Measurements from ENCODE around the gene LRRC28. TPM values are rescaled to one million over a fixed set of nuclear protein-coding genes. Genes with fewer than 3 reads are reported as not detected.

Gene LRRC28
- total and polyA plus RNA-seq, 7 experiments from 2014 or later = 15.0 to 25.9 (median 19.9) TPM

DNA sequence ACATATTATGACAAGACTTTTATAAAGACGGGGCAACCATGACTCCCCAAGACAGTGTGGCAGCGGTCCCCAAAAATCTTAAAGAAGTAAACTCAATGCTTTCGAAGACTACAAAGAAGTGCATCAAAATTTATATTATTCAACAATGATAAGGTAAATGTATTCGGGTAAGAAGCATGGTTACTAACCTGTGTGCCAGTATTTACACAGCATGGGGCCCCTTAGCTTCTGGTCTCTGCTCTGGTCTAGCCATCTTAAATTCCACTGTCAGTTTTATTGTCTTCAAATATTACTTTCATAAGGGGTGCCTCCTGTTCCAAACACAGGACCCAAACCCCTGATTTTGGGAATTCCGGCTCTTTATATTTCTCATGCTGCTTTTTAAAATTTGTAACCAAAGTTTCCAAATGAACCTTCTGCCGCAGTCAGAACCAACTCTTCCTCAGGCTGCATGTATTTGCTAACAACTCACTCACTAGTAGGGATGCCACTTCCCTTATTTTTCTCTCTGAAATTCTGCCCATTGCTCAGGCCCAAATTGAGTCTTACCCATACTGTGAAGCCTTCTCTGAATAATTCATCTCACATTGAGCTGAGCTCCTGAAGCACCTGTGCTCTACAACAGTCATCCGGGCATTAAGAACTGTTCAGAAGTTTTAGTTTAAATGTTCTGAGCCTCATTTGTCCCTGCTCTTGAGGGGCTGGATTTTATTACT is 3.1 kb upstream of the LRRC28 start:
- H3K27me3 Mint-ChIP-seq = peaks cover 0 to 3% (median 0%) of the 10 kb centered on the region in 5 donors

DNA sequence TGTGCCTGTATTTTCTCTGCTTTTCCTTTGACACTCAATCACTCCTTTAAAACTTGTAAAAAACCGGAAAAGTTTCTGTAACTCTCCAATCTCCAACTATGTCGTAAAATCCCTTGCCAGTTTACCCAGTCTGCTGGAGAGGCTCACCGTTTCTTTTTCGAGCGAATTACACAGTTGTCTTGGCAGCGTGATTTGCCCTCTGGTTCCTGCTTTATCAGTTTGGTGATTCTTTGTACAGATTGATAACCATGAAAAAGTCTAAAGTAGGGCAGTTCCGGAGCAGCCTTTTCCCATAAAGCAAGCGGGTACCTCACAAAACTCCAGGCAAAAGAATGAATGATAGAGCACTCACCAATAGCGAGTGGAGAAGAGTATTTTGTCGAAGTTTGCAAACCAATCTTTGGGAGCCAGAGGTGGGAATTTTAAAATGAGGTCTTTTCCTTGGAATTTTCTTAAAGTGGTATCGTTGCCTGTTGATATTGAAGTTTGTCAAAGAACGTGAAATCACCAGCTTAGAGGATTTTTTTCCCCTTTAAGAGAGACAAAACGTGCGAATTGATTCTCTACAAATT is 1.9 kb upstream of the LRRC28 start, which contains the start of gene TTC23:
TSS of gene TTC23 (minus strand) at position 312 of the 572 bp plus-strand sequence. CDS start 20,869 bp downstream, outside the sequence.
- ChIA-PET CTCF (no interaction called here), POLR2A (no interaction called here)
- peaks cover 0 to 6% (median 3%) of the 10 kb centered on the region in 11 donors for H3K9me3 Mint-ChIP-seq
- DNase-seq = peak in 1 of 9 donors; percentile 2
- peaks cover 24 to 32% (median 27%) of the 10 kb centered on the region in 7 donors for H3K4me1 Mint-ChIP-seq
- H3K4me1 ChIP-seq (ENCODE audit: control insufficient read depth in 2 of 2, insufficient read depth in 2 of 2, low read length in 2 of 2) = peaks cover 14 to 28% of the 10 kb centered on the region in 2 donors
- peaks cover 0 to 10% (median 0%) of the 10 kb centered on the region in 5 donors for H3K36me3 Mint-ChIP-seq
- ATAC-seq = no peak
- no peak within 1 kb of the TSS for H3K27ac ChIP-seq (ENCODE audit: low read depth, low read length)
- intact Hi-C loops (cut with micrococcal nuclease) = no loop called here
- peak within 1 kb of the TSS in 7 of 10 donors; percentile 81 to 95 (median 92) for H3K4me3 Mint-ChIP-seq
- no peaks in the 10 kb centered on the region for H3K27me3 ChIP-seq (ENCODE audit: control insufficient read depth in 2 of 2, insufficient read depth in 2 of 2, low read length in 2 of 2)
- peak within 1 kb of the TSS; percentile 76 for H3K4me3 ChIP-seq (ENCODE audit: low read length)
- H3K27me3 Mint-ChIP-seq = no peaks in the 10 kb centered on the region
- H3K9me3 ChIP-seq (ENCODE audit: control insufficient read depth in 2 of 3, low read length in 3 of 3) = no peaks in the 10 kb centered on the region
- H3K36me3 ChIP-seq (ENCODE audit: control insufficient read depth in 2 of 3, insufficient read depth in 3 of 3, low read length in 3 of 3) = peaks cover 0 to 3% (median 0%) of the 10 kb centered on the region in 3 experiments
- peak within 1 kb of the TSS in 3 of 9 donors; percentile 83 to 87 (median 85) for H3K27ac Mint-ChIP-seq

More for the DNA sequence above, 3.1 kb upstream of the LRRC28 start:
- ChIA-PET CTCF (no interaction called here), POLR2A (no interaction called here)
- Mint-ChIP-seq H3K4me3 (no peak overlapping the region), H3K27ac (no peak overlapping the region), H3K4me1 (peaks cover 16 to 22% (median 18%) of the 10 kb centered on the region in 7 donors), H3K9me3 (peaks cover 0 to 6% (median 3%) of the 10 kb centered on the region in 11 donors), H3K36me3 (peaks cover 0 to 6% (median 0%) of the 10 kb centered on the region in 5 donors)
- H3K4me3 ChIP-seq (ENCODE audit: low read length) = no peak overlapping the region
- no peak for ATAC-seq
- peaks cover 14 to 17% of the 10 kb centered on the region in 2 donors for H3K4me1 ChIP-seq (ENCODE audit: control insufficient read depth in 2 of 2, insufficient read depth in 2 of 2, low read length in 2 of 2)
- no peak for DNase-seq
- H3K27ac ChIP-seq (ENCODE audit: low read depth, low read length) = no peak overlapping the region
- H3K27me3 ChIP-seq (ENCODE audit: control insufficient read depth in 2 of 2, insufficient read depth in 2 of 2, low read length in 2 of 2) = no peaks in the 10 kb centered on the region
- H3K36me3 ChIP-seq (ENCODE audit: control insufficient read depth in 2 of 3, insufficient read depth in 3 of 3, low read length in 3 of 3) = peaks cover 0 to 3% (median 0%) of the 10 kb centered on the region in 3 experiments
- no peaks in the 10 kb centered on the region for H3K9me3 ChIP-seq (ENCODE audit: control insufficient read depth in 2 of 3, low read length in 3 of 3)
- intact Hi-C loops (cut with micrococcal nuclease) = no loop called here

DNA sequence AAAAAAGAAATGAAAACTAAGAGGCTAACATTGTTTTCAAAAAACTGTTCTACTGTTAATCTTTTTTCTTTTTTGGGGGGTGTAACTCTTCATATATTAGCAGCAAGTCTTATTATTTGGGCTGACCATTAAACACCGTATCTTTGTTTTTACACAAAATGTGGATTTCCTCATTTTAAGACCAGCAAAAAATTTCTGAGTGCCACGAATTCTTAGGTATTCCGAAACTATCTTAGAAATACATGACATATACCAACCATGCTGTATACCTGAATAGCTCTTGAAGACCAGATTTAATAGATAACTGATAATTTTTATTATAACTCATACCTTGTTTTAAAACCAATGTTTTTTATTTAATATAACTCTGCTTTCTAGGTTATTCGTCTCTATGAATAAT is 1.3 kb upstream of the LRRC28 start:
- ATAC-seq = no peak
- Mint-ChIP-seq H3K27ac (peak overlapping the region in 1 of 9 donors; percentile 83), H3K27me3 (no peaks in the 10 kb centered on the region), H3K4me3 (no peak overlapping the region), H3K9me3 (peaks cover 0 to 6% (median 3%) of the 10 kb centered on the region in 11 donors), H3K4me1 (peaks cover 24 to 32% (median 27%) of the 10 kb centered on the region in 7 donors), H3K36me3 (peaks cover 0 to 10% (median 0%) of the 10 kb centered on the region in 5 donors)
- H3K27me3 ChIP-seq (ENCODE audit: control insufficient read depth in 2 of 2, insufficient read depth in 2 of 2, low read length in 2 of 2) = no peaks in the 10 kb centered on the region
- H3K4me1 ChIP-seq (ENCODE audit: control insufficient read depth in 2 of 2, insufficient read depth in 2 of 2, low read length in 2 of 2) = peaks cover 14 to 28% of the 10 kb centered on the region in 2 donors
- H3K27ac ChIP-seq (ENCODE audit: low read depth, low read length) = no peak overlapping the region
- H3K36me3 ChIP-seq (ENCODE audit: control insufficient read depth in 2 of 3, insufficient read depth in 3 of 3, low read length in 3 of 3) = peaks cover 0 to 3% (median 0%) of the 10 kb centered on the region in 3 experiments
- no peak for DNase-seq
- ChIA-PET POLR2A (no interaction called here), CTCF (interaction anchor here (0.8 kb wide), 1 partner anchor 26 kb away, joined by 5 read pairs; no protein-coding TSS in a partner anchor)
- intact Hi-C loops (cut with micrococcal nuclease) = loop anchor here (5.0 kb wide), 3 partner anchors 677 to 1288 kb away; partner anchors contain the start of genes ADAMTS17 (in 1 of the 2) and ARRDC4 (in 1 of the 2)
- no peaks in the 10 kb centered on the region for H3K9me3 ChIP-seq (ENCODE audit: control insufficient read depth in 2 of 3, low read length in 3 of 3)
- H3K4me3 ChIP-seq (ENCODE audit: low read length) = no peak overlapping the region

DNA sequence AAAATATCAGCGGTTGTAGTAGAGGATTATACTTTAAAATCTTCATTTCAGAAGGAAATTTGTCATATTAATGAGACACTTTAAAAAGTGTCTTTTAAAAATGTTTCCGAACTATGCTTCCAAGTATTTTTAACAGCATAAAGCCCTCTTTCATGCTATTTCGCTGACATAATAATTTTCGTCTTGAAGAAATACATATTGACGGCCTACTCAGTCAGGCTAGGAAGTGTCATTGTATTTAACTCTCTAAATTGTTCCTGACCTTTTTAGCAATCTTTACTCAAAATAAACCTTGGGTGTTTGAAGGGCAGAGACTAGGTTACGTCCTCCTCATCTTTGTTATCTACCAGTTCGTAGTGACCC is 806 bp upstream of the LRRC28 start:
- ChIA-PET POLR2A (interaction anchor here (0.8 to 1.3 kb wide), 2 partner anchors 454 to 469 kb away, joined by 4 read pairs; no protein-coding TSS in a partner anchor), CTCF (interaction anchor here (0.8 kb wide), 1 partner anchor 25 kb away, joined by 5 read pairs; no protein-coding TSS in a partner anchor)
- DNase-seq (peak in 1 of 9 donors; percentile 2), ATAC-seq (no peak)
- H3K4me1 ChIP-seq (ENCODE audit: control insufficient read depth in 2 of 2, insufficient read depth in 2 of 2, low read length in 2 of 2) = peaks cover 14 to 28% of the 10 kb centered on the region in 2 donors
- no peaks in the 10 kb centered on the region for H3K9me3 ChIP-seq (ENCODE audit: control insufficient read depth in 2 of 3, low read length in 3 of 3)
- H3K27me3 ChIP-seq (ENCODE audit: control insufficient read depth in 2 of 2, insufficient read depth in 2 of 2, low read length in 2 of 2) = no peaks in the 10 kb centered on the region
- H3K4me3 ChIP-seq (ENCODE audit: low read length) = peak overlapping the region; percentile 76
- H3K4me3 Mint-ChIP-seq = peak overlapping the region in 8 of 10 donors; percentile 81 to 95 (median 92)
- intact Hi-C loops (cut with micrococcal nuclease) = loop anchor here (5.0 kb wide), 3 partner anchors 677 to 1288 kb away; partner anchors contain the start of genes ADAMTS17 (in 1 of the 2) and ARRDC4 (in 1 of the 2)
- peaks cover 0 to 3% (median 0%) of the 10 kb centered on the region in 3 experiments for H3K36me3 ChIP-seq (ENCODE audit: control insufficient read depth in 2 of 3, insufficient read depth in 3 of 3, low read length in 3 of 3)
- peak overlapping the region; percentile 65 for H3K27ac ChIP-seq (ENCODE audit: low read depth, low read length)
- H3K27ac Mint-ChIP-seq = peak overlapping the region; percentile 83 to 92 (median 90)
- peaks cover 0 to 10% (median 0%) of the 10 kb centered on the region in 5 donors for H3K36me3 Mint-ChIP-seq
- H3K9me3 Mint-ChIP-seq = peaks cover 0 to 6% (median 3%) of the 10 kb centered on the region in 11 donors
- H3K27me3 Mint-ChIP-seq = no peaks in the 10 kb centered on the region
- H3K4me1 Mint-ChIP-seq = peaks cover 24 to 32% (median 27%) of the 10 kb centered on the region in 7 donors

DNA sequence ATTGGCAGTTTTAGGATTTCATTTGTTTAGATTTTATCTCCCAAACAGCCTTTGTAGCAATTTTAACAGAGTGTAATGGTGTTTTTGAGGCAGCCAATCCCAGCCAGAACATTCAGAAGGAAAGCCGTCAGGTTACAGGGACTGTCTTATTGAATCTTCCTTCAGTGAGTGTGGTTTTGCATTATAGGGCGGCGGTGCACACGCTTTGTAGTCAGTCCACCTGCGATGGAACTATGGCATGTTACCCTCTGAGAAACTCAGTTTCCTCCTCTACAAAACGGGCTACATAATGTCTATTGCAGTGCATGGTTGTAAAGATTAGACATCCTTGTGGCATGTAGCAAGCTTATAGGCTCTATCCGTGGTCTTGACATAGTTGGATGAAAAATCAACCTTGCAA is 1.0 kb downstream of the LRRC28 start:
- intact Hi-C loops (cut with micrococcal nuclease) = loop anchor here (5.0 kb wide), 3 partner anchors 675 to 1290 kb away; partner anchors contain the start of genes ADAMTS17 (in 1 of the 2) and ARRDC4 (in 1 of the 2)
- H3K4me1 ChIP-seq (ENCODE audit: control insufficient read depth in 2 of 2, insufficient read depth in 2 of 2, low read length in 2 of 2) = peaks cover 14 to 28% of the 10 kb centered on the region in 2 donors
- POLR2A ChIA-PET = interaction anchor here (1.2 to 1.4 kb wide), 2 partner anchors 29 to 481 kb away, joined by 5 read pairs; partner anchors contain the start of gene LYSMD4
- no peak overlapping the region for H3K27ac ChIP-seq (ENCODE audit: low read depth, low read length)
- H3K4me3 ChIP-seq (ENCODE audit: low read length) = peak overlapping the region; percentile 76
- peaks cover 0 to 6% (median 3%) of the 10 kb centered on the region in 11 donors for H3K9me3 Mint-ChIP-seq
- no peaks in the 10 kb centered on the region for H3K27me3 Mint-ChIP-seq
- H3K27me3 ChIP-seq (ENCODE audit: control insufficient read depth in 2 of 2, insufficient read depth in 2 of 2, low read length in 2 of 2) = no peaks in the 10 kb centered on the region
- peak in 2 of 9 donors; percentile 4 to 10 for DNase-seq
- H3K36me3 Mint-ChIP-seq = peaks cover under 1 to 16% (median 11%) of the 10 kb centered on the region in 5 donors
- H3K27ac Mint-ChIP-seq = peak overlapping the region in 7 of 9 donors; percentile 31 to 93 (median 74)
- H3K4me1 Mint-ChIP-seq = peaks cover 24 to 32% (median 27%) of the 10 kb centered on the region in 7 donors
- CTCF ChIA-PET = no interaction called here
- peaks cover 0 to 9% (median 0%) of the 10 kb centered on the region in 3 experiments for H3K36me3 ChIP-seq (ENCODE audit: control insufficient read depth in 2 of 3, insufficient read depth in 3 of 3, low read length in 3 of 3)
- H3K4me3 Mint-ChIP-seq = peak overlapping the region in 8 of 10 donors; percentile 81 to 95 (median 92)
- H3K9me3 ChIP-seq (ENCODE audit: control insufficient read depth in 2 of 3, low read length in 3 of 3) = no peaks in the 10 kb centered on the region
- no peak for ATAC-seq
